ENCODE results near the gene DYSF.

DYSF gene

DNA sequence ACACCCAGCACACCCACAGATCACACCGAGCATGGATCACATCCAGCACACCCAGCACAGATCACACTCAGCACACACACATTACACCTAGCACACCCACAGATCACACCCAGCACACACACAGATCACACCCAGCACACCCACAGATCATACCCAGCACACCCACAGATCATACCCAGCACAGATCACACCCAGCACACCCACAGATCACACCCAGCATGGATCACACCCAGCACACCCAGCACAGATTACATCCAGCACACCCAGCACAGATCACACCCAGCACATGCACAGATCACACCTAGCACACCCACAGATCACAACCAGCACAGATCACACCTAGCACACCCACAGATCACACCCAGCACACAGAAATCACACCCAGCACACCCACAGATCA is 118.6 kb downstream of the DYSF start:
- DNase-seq (ENCODE audit: low spot score), result no peak

GRCh38 chr2:71575966-71576365 is 122.6 kb downstream of the DYSF start:
- no peak for DNase-seq (ENCODE audit: low spot score)

DNA sequence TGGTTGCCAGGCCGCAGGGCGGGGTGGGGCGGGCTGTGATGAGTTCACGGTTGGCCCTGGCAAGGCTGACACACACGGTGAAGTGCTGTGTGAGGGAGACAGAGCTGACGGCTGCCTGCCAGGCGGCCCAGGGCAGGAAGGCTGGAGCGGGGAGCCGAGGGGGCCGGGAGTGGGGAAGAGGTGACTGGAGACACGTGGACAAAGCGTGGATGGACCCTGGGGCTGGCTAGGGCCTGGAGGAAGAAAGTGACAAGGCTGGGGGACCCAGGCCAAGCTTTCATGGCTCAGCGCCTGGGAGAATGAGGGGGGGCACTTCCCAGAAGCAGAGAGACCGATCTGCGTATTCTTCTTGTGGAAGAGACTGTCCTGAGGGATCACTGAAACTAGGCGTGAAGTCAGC is 123.2 kb downstream of the DYSF start:
- DNase-seq (ENCODE audit: low spot score), result no peak

DNA sequence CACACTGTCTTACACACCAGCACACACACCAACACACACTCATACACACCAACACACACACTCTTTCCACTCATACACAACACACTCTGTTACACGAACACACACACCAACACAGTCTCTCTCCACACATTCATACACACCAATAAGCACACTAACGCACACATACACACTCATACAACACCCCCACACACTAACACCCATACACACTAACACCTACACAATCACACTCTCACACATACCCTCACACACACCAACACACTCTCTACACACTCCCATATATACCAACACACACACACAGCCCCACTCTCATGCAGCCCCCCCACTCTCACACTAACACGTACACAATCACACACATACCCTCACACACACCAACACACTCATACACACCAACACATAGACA is 123.8 kb downstream of the DYSF start:
- no peak for DNase-seq (ENCODE audit: low spot score)

GRCh38 chr2:71578767-71579342 is 125.5 kb downstream of the DYSF start:
- DNase-seq (ENCODE audit: low spot score), result no peak

- DNase-seq (ENCODE audit: low spot score), result no peak
Measured at GRCh38 chr2:71581026-71581425, 127.7 kb downstream of the DYSF start.

DNA sequence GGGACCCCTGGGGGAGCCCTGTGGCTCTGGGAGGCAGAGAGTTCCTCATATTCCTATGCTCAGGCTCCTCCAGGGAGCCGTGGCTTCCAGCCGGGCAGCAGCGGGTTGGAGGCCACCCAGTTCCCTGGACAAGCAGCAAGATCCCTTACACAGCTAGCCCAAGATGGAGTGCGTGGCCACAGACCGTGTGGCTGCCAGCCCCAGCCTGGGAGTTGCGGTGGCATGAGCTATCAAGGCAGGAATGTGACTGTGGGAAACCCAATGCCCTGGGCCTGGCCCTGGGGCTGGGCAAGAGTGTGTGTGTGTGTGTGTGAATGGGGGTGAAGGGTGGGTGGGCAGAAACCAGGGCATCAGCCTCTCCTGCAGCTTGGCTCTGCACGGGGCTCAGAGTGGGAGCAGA is 130.5 kb downstream of the DYSF start:
- no peak for DNase-seq (ENCODE audit: low spot score)

GRCh38 chr2:71586471-71586870 is 133.1 kb downstream of the DYSF start:
- no peak for DNase-seq (ENCODE audit: low spot score)

- DNase-seq (ENCODE audit: low spot score), result no peak
Measured at GRCh38 chr2:71587509-71588073, 134.2 kb downstream of the DYSF start.

DNA sequence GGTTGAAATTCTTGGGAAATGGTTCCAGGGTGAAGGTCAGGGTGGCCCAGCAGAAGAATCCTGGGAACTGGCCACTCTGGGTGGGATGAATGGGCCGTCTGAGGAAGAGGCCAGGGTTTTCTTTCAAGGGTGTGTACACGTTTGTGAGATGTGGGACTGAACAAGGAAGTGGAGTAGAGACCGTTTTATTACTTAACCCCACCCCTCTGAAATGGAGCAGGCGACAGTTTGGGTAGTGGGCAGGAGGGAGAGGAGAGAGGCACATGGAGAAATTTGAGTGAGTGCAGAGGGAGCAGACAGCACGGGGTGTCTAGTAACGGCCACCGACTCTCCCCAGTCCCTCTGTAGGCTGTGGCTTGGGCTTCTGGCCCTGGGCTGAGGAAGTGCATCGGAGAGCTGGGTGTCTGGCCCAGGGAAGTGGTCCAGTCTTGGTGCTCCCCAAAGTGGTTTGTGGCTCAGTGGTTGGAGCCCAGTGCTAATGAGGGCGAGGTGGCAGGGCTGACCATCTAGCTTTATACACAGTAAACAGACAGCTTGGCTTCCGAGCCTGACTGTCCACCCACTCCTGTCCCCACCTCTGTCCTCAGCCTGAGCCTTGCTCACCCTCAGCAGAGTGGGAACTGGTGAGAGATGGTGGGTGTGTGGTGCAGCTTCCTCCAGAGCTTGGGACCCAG is 135.3 kb downstream of the DYSF start:
- DNase-seq (ENCODE audit: low spot score), result no peak

- DNase-seq (ENCODE audit: low spot score), result no peak
Measured at GRCh38 chr2:71589763-71590162, 136.4 kb downstream of the DYSF start.

DNA sequence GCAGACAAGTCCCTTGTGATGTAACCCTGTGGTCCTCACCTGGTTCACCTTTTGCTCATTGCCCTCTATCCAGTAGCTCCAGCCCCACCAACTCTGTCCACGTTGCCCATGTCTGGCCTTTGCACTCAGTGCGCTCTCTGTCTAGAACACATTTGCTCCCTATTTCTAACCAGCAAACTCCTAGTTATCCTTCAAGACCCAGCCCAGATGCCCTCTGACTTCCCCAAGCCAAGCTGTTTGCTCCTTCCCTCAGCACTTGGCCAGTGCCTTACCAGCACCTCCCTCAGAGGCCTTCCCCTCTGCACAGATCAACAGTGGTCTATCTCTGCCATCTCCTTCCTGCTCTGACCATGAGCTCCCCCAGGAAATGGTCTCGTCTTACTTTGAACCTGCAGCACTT is 137.7 kb downstream of the DYSF start:
- no peak for DNase-seq (ENCODE audit: low spot score)

GRCh38 chr2:71592181-71592711 is 138.9 kb downstream of the DYSF start:
- DNase-seq (ENCODE audit: low spot score), result no peak

DNA sequence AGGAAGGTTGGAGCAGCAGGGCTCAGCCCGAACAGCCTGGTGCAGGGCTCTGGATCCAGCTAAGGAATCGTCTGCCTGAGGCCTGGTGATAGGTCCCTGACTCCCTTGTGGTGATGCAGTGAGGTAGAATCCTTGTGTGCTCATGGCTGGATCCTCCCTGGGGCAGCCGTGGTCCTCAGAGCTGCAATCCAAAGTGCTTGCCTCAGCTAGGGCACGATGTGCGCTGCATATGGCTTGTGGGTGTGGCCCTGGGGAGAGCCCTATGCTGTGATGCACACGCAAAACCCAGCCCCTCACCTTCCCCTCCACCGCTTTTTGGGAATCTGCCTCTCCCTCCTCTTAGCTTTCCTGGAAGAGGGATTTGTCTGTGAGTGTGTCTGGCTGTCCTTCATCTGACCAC is 142.2 kb downstream of the DYSF start:
- no peak for DNase-seq (ENCODE audit: low spot score)

GRCh38 chr2:71596011-71596410 is 142.7 kb downstream of the DYSF start:
- DNase-seq (ENCODE audit: low spot score), result no peak

GRCh38 chr2:71597756-71598155 is 144.4 kb downstream of the DYSF start:
- DNase-seq (ENCODE audit: low spot score), result no peak

DNA sequence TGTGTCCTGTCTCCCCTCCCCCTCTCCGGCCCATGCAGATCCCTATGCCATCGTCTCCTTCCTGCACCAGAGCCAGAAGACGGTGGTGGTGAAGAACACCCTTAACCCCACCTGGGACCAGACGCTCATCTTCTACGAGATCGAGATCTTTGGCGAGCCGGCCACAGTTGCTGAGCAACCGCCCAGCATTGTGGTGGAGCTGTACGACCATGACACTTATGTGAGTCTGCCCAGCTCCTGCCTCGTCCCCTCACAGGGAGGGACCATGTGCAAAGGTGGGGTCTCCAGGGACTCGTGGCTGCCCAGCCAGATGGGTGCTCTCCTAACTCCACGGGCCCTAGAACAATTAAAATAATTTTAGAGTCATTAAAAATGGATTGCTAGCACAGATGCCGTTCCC is 145.2 kb downstream of the DYSF start:
- DNase-seq (ENCODE audit: low spot score), result no peak

DNA sequence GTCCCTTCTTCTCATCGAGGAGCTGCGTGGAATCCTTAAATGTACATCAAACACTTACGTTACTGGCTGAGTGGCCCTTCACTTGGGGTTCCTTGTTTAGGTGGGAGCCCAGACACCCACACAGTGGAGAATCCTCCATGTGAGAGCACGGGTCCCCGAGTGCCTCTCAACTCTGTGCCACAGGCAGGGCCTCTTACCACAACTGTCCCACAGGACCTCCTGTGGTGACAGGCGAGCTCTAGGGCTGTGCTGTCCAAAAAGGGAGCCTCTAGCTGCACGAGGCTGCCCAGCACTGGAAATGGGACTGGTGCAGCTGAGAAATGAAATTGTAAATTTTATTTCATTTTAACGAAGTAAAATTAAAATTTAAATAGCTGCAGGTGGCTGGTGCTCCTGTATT is 145.7 kb downstream of the DYSF start:
- DNase-seq (ENCODE audit: low spot score), result no peak

DNA sequence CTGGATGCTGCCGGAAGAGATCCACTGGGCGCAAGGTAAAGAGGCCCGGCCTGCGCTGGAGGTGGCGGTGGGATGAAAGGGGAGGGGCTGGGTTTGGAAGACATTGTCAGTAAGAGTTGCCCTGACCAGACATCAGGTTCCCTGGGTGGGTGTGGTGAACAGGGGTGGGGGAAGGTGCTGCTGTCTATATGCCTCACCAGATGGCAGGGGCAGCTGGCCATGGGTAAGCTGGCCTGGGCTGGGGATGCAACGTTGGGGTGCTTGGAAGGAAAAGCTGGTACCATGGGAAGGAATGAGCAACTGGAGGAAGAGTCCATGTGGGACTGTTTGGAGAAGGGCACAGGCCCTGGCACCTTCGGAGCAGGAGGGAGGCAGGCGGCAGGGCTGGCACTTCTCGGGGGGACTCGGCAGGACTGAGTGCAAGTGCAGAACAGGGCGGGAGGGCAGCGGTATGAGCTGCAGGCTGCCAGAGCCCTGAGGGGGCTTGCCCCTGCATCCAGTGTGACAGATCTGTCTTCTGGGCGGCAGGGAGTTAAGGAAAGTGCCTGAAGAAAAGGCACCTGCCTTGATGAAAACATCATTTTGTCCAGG is 146.4 kb downstream of the DYSF start:
- DNase-seq (ENCODE audit: low spot score), result no peak

- DNase-seq (ENCODE audit: low spot score), result no peak
Measured at GRCh38 chr2:71600555-71600954, 147.2 kb downstream of the DYSF start.

- no peak for DNase-seq (ENCODE audit: low spot score)
Measured at GRCh38 chr2:71601136-71602114, 148.1 kb downstream of the DYSF start.

DNA sequence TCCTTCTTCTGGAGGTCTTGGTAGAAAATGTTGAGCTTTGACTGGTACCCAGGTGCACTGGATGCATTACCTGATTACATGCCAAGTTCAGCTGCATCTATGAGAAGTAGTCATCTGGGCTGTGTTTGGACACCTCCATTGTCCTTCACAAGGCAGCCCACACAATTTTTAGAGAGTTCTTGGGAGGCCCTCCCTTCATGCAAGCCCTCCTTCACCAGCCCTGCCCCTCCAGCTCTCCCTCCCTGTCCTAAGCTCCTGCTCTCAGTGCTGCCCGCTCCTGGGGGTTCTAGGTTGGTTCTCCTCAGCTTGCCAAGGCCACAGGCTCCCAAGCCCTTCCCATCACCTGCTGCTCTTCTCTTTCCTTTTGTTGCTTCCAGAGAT is 148.7 kb downstream of the DYSF start:
- DNase-seq (ENCODE audit: low spot score), result no peak

All from kidney capillary endothelial cell (primary cell).